22Rv1 (cell line): ENCODE results near the gene ROBO4.

Source experiments
- CTCF ChIP-seq: fragments of 450-650 bp; IDR thresholded peaks from 2 replicates; pipeline ENCODE4 v1.5.1; 2017; ENCODE audit warnings: mild to moderate bottlenecking
- ZFX ChIP-seq: fragments of 450-650 bp; IDR thresholded peaks from 2 replicates; pipeline ENCODE4 v1.6.1; 2017; ENCODE audit warnings: antibody characterized with exemption, borderline replicate concordance

DNA sequence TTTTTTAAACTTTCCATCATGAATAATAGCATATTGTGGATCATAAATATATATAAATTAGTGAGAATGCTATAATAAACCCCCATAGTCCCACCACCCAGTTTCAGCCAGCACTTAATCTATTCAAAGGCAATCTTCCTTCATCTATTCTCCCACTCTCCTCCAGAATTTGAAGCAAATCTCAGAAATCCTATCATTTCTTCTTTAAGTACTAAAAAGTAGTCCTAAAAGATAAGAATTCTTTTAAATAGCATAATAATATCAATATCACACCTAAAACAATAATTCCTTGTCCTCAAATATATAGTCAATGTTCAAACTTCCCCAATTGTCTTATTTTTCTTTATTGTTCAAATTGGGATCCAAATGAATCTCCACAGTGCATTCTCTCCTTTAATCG lies 57.0 kb downstream of the ROBO4 start:
- TF ChIP-seq CTCF = no peak
- TF ChIP-seq ZFX = no peak
